Measurements from ENCODE around the gene HK3. TPM values are rescaled to one million over a fixed set of nuclear protein-coding genes. Genes with fewer than 3 reads are reported as not detected.

The HK3 gene
- polyA plus RNA-seq, 1 donor from 2014 or later = 7.8 TPM

GRCh38 chr5:176857894-176858273, 41.3 kb downstream of the HK3 start:
- Histone ChIP-seq H3K9me2 (ENCODE audit: insufficient read depth, low read length) (no peaks in the 10 kb centered on the region), H3K36me3 (ENCODE audit: insufficient read depth, low read length) (no peaks in the 10 kb centered on the region), H3K9me3 (ENCODE audit: low read length) (no peaks in the 10 kb centered on the region), H3F3A (ENCODE audit: insufficient read depth, low read length, poor library complexity, severe bottlenecking) (no peaks in the 10 kb centered on the region), H3K4me2 (ENCODE audit: low read length) (no peak overlapping the region), H3K9ac (ENCODE audit: low read length) (no peak overlapping the region), H3K79me2 (replicated peaks; ENCODE audit: insufficient read depth, low read length) (no peaks in the 10 kb centered on the region), H3K27ac (ENCODE audit: low read length) (no peak overlapping the region), H3K4me3 (ENCODE audit: low read length) (no peak overlapping the region), H2AFZ (ENCODE audit: low read depth, low read length) (no peak overlapping the region), H3K27me3 (ENCODE audit: insufficient read depth, low read depth, low read length) (no peaks in the 10 kb centered on the region), H4K20me1 (ENCODE audit: insufficient read depth) (no peaks in the 10 kb centered on the region)
- TF ChIP-seq TAF1 (IDR thresholded peaks at IDR 0.05; ENCODE audit: low read depth) = no peak
- TF ChIP-seq RAD21 (conservative IDR thresholded peaks at IDR 0.05) = no peak
- TF ChIP-seq EZH2 (IDR thresholded peaks at IDR 0.05; ENCODE audit: borderline replicate concordance, insufficient read depth, low read length, poor library complexity, severe bottlenecking) = no peak
- no peak for TF ChIP-seq REST (IDR thresholded peaks at IDR 0.05; ENCODE audit: borderline replicate concordance)
- no peak for TF ChIP-seq MXI1 (conservative IDR thresholded peaks at IDR 0.05; ENCODE audit: poor library complexity, severe bottlenecking)
- TF ChIP-seq SMC3 (conservative IDR thresholded peaks at IDR 0.05; ENCODE audit: poor library complexity) = no peak
- no peak for TF ChIP-seq EP300 (conservative IDR thresholded peaks at IDR 0.05; ENCODE audit: poor library complexity, severe bottlenecking)
- TF ChIP-seq CTCF (IDR thresholded peaks at IDR 0.05; ENCODE audit: poor library complexity, severe bottlenecking) = no peak
- no peak for TF ChIP-seq POLR2AphosphoS5 (IDR thresholded peaks at IDR 0.05)

GRCh38 chr5:176857216-176857893, 41.8 kb downstream of the HK3 start:
- H4K20me1 ChIP-seq (ENCODE audit: insufficient read depth) = no peaks in the 10 kb centered on the region
- H3K4me2 ChIP-seq (ENCODE audit: low read length) = no peak overlapping the region
- no peaks in the 10 kb centered on the region for H3K36me3 ChIP-seq (ENCODE audit: insufficient read depth, low read length)
- H3K27me3 ChIP-seq (ENCODE audit: insufficient read depth, low read depth, low read length) = no peaks in the 10 kb centered on the region
- H2AFZ ChIP-seq (ENCODE audit: low read depth, low read length) = no peak overlapping the region
- H3K27ac ChIP-seq (ENCODE audit: low read length) = no peak overlapping the region
- TF ChIP-seq RAD21 (conservative IDR thresholded peaks at IDR 0.05) (no peak), CTCF (IDR thresholded peaks at IDR 0.05; ENCODE audit: poor library complexity, severe bottlenecking) (no peak), EP300 (conservative IDR thresholded peaks at IDR 0.05; ENCODE audit: poor library complexity, severe bottlenecking) (no peak), TAF1 (IDR thresholded peaks at IDR 0.05; ENCODE audit: low read depth) (no peak), EZH2 (IDR thresholded peaks at IDR 0.05; ENCODE audit: borderline replicate concordance, insufficient read depth, low read length, poor library complexity, severe bottlenecking) (no peak), POLR2AphosphoS5 (IDR thresholded peaks at IDR 0.05) (no peak), SMC3 (conservative IDR thresholded peaks at IDR 0.05; ENCODE audit: poor library complexity) (no peak), MXI1 (conservative IDR thresholded peaks at IDR 0.05; ENCODE audit: poor library complexity, severe bottlenecking) (no peak), REST (IDR thresholded peaks at IDR 0.05; ENCODE audit: borderline replicate concordance) (no peak)
- no peak overlapping the region for H3K9ac ChIP-seq (ENCODE audit: low read length)
- H3K4me3 ChIP-seq (ENCODE audit: low read length) = no peak overlapping the region
- H3K9me3 ChIP-seq (ENCODE audit: low read length) = no peaks in the 10 kb centered on the region
- H3K9me2 ChIP-seq (ENCODE audit: insufficient read depth, low read length) = no peaks in the 10 kb centered on the region
- H3K79me2 ChIP-seq (replicated peaks; ENCODE audit: insufficient read depth, low read length) = no peaks in the 10 kb centered on the region
- no peaks in the 10 kb centered on the region for H3F3A ChIP-seq (ENCODE audit: insufficient read depth, low read length, poor library complexity, severe bottlenecking)

Data from neural cell (in vitro differentiated cells).